Fibroblast of peridontal ligament (primary cell): Measurements from ENCODE around the gene SUFU.
A peak's percentile ranks its signal among the peaks of the same experiment; 100 is the strongest.
"Not testable (repeated sequence)": the region's sequence is repeated elsewhere in the genome, so short reads cannot be mapped to it uniquely, and the experiment has no call there.

Source experiments
- DNase-seq: peaks from one replicate; pipeline ENCODE4 v3.0.0-alpha.2; 2010; ENCODE audit errors: extremely low read depth

The SUFU gene

GRCh38 chr10:102503264-102504178, at the start of gene SUFU:
TSS of gene SUFU (plus strand) at chr10:102503972. CDS start at chr10:102504153, 181 bp downstream.
- DNase-seq, result peak; percentile 99

DNA sequence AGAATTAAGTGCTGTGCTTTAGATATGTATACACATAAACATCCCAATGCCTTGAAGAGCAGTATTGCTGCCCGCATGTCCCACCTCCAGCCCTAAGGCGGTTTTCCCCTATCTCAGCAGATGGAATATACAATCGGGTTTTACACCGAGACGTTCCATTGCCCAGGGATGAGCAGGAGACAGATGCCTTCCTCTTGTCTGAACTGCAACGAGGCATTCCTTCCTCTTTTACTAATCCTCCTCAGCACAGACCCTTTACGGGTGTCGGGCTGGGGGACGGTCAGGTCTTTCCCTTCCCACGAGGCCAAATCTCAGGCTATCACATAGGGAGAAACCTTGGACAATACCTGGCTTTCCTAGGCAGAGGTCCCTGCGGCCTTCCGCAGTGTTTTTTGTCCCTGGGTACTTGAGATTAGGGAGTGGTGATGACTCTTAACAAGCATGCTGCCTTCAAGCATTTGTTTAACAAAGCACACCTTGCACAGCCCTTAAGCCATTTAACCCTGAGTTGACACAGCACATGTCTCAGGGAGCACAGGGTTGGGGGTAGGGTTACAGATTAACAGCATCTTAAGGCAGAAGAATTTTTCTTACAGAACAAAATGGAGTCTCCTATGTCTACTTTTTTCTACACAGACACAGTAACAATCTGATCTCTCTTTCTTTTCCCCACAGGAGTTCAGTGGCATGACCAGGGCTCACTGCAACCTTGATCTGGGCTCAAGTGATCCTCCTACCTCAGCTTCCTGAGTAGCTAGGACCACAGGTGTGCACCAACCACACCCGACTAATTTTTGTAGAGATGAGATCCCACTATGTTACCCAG, 48.9 kb upstream of the SUFU start:
- DNase-seq, result not testable (repeated sequence)

- peak; percentile 91 for DNase-seq
These were observed 47.8 kb upstream of the SUFU start for GRCh38 chr10:102455893-102456471.

GRCh38 chr10:102457591-102458150, 46.1 kb upstream of the SUFU start:
- no peak for DNase-seq

DNA sequence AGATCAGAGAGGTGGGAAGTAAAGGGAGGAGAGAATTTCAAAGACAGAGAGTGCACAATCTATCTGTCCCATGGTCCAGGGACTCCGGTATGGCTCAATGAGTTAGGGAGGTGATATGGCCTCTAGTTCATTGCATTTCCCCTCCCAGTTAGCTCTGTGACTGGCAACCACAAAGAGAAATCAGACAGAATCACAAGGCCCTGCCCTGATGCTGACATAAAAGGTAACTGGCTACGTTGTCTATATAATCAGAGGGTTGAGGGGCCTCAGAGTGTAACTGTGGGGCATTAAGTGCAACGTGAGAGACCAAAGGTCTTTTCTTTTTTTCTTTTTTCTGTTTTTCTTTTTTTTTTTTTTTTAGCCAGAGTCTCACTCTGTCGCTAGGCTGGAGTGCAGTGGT, 45.1 kb upstream of the SUFU start:
- DNase-seq, result no peak

- DNase-seq, result no peak
These were observed 43.0 kb upstream of the SUFU start for GRCh38 chr10:102460836-102461186.

DNA sequence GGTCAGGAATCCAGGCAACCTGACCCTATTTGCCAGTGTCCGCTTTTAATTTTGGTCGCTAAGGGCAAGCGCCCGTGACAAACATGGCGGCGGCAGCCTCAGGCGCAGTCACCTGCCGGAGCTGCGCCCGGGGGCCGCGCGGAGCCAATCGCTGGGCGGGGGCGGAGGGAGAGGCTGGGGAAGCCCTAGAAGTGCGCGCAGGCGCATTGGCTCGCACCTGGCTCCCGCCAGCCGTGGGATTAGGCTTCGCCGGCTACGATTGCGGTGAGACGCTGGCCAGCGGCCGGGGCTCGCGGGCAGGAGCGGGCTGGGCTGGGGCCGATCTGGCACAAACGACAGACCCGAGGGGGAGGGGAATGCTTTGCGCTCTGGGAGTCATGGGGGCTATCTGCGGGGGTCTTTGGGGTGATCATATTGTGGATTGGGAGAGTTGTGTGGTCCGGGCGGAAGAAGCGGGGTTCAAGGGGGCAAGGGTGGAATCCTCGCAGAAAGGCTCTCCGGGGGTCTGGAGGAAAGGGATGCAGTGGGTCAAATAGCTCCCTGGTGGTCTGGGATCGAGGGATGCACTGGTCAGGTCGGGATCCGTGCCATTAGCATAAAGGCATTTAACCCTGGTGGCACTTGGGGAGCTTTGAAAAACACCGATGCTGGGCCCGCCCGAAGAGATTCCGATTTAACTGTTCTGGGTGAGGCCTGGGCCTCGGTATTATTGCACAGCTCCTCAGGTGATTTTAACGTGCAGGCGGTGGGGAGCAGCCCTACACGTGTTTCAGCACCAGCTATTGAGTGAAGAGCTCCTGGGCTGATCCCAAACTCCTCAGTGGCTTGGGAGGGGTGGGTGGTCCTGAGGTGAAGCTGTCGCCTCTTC, 42.4 kb upstream of the SUFU start:
- peak; percentile 51 for DNase-seq

DNA sequence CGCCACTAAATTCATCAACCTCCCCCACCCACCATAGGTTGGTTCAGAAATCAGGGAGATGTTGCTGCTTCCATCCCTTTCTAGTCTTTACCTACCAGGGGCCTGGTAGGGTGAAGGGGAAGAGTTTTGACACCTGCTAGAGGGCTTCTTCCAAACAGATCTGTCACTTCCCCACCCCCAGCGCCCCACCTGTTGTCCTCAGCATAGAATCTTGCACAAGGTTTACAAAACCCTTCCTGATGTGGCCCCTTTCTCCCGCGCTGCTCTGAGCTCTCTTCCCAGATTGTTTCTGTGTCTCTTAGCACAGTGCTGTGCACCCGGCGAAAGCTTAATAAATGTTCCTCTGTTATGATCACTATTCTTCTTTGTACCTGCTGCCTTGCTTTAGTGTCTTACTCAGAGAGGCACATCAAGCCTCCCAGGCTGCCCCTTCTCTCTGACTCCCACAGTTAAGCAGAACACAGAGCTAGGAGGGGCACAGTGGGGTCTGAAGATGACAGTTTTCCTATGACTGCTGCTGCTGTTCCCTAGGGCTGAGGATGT, 41.2 kb upstream of the SUFU start:
- DNase-seq, result no peak

DNA sequence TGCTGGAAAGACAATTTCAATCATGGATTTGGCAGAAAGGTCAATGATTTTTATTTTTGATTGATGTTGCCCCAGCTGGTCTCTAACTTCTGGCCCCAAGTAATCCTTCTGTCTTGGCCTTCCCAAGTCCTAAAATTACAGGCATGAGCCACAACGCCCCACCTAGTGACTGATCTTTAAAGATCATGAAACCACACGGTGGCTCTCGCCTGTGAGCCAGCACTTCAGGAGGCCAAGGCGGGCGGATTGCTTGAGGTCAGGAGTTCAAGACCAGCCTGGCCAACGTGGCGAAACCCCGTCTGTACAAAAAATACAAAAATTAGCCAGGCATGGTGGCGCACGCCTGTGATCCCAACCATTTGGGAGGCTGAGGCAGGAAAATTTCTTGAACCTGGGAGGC, 39.8 kb upstream of the SUFU start:
- no peak for DNase-seq

DNA sequence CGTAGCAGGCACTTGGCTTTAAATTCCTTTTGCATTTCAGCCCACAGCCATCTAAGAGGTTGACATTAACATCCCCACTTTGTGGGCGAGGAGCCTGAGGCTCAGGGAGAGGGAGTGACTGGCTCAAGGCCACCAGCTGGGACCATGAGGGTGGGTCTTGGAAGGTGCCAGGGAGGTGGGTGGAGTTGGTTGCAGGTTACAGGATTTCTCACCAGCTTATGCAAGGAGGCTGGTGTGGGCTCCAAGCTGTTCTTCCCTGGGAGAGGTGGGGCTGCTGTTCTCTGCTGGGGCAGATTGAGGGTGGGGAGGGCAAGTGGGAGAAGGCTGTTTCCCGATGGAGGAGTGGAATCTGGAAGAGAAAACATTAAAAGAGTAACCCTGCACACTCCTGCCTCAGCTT, 38.3 kb upstream of the SUFU start:
- DNase-seq, result no peak

DNA sequence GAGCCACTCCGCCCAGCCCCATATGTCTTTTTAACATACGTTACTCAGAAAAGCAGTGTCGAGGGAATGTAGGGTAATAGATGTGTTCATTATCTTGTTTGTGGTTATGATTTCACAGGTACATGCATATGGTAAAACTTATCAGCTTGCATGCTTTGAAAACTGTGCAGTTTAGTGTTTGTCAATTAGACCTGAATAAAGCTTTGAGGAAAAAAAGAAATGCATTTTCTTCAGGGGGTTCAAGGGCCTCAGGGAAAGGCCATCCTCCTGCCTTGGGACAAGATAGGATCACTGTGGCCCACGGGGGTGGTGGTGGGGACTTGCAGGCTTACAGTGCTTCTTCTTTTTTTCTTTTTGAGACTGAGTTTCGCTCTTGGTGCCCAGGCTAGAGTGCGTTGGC, 36.5 kb upstream of the SUFU start:
- no peak for DNase-seq

DNA sequence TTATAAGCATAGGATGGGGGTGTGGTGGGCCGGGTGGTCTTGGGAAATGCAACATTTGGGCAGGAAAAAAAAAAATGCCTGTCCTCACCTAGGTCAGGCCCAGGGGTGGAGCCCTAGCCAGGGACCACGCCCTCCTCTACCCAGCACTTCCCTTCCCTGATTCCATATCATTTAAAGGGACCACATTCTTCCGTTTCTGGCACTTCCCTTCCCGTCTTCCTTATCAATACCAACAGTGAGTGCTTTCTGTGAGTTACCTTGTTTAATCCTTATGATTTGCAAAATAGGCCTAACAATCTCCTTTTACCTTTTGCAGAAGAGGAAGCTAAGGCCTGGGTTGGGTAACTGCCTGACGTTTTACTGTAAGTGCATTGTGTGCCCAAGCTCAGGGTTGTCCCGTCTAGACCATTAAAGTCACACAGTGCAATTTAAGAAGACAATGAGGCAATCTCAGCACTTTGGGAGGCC, 35.8 kb upstream of the SUFU start:
- DNase-seq, result no peak

DNA sequence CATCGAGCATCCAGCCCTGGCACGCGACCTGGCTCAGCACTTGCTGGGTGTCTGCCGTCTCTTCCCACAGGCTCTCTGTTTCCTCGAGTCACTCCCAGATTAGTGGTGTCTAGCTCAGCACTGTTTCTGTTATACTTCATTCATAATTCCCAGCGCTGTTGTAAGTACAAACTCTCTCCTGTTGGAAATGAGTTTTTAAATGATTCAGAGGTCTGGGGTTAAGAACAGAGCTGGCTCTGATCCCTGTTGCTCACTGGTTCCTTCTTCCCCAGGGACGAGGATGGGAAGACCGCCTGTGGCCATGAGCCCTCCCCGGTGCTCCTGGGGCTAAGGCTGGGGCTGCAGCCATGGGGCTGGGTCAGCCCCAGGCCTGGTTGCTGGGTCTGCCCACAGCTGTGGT, 35.1 kb upstream of the SUFU start:
- peak; percentile 75 for DNase-seq

DNA sequence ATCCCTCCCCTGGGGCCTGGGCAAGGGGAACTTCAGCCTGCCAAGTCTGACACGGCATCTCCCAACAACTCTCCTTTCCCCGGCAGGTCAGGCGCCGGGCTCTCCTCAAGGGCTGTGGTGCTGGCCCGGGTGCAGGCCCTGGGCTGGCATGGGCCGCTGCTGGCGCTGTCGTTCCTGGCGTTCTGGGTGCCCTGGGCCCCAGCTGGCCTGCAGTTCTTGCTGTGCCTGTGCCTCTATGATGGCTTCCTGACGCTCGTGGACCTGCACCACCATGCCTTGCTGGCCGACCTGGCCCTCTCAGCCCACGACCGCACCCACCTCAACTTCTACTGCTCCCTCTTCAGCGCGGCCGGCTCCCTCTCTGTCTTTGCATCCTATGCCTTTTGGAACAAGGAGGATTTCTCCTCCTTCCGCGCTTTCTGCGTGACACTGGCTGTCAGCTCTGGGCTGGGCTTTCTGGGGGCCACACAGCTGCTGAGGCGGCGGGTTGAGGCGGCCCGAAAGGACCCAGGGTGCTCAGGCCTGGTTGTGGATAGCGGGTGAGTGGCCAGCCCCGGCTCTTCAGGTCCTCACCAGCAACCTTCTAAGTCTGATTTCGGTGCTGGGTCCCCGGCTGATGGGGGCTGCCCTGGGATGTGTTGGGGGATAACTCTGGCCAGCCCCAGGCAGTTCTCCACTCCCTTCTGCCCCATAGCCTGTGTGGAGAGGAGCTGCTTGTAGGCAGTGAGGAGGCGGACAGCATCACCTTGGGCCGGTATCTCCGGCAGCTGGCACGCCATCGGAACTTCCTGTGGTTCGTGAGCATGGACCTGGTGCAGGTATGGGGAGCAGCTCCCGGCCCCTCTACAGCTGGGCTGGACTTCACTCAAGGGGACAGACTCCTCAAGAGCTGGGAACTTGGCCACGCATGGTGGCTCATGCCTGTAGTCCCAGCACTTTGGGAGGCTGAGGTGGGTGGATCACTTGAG, 32.9 kb upstream of the SUFU start:
- no peak for DNase-seq

DNA sequence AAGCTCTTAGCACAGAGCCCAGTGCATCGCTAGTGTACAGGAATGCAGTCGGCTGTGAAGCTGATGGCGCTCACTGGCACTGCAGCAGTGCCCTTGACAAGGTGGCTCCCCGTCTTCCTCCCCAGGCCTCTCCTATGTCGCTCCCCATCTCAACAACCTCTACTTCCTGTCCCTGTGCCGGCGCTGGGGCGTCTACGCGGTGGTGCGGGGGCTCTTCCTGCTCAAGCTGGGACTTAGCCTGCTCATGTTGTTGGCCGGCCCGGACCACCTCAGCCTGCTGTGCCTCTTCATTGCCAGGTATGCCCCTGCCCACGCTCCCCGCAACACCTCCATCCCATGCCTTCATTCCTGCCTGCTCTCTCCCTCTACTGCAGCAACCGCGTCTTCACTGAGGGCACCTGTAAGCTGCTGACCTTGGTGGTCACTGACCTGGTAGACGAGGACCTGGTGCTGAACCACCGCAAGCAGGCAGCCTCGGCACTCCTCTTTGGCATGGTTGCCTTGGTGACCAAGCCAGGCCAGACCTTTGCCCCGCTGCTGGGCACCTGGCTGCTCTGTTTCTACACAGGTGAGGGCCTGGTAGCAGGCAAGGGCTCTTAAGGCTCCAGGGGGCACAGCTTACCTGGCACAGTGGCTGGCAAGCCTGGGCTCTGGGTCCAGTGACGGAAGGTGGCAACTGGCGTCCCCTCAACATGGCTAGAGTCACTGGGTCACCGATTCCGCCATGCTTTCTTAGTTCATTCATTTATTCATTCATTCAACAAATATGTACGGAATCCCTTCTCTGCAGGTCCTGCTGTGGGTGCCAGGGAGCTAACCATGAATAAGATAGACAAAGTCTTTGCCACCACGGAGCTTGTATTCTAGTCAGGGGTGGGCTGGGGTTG, 30.1 kb upstream of the SUFU start:
- DNase-seq, result no peak

- no peak for DNase-seq
These were observed 28.2 kb upstream of the SUFU start for GRCh38 chr10:102475451-102476040.

DNA sequence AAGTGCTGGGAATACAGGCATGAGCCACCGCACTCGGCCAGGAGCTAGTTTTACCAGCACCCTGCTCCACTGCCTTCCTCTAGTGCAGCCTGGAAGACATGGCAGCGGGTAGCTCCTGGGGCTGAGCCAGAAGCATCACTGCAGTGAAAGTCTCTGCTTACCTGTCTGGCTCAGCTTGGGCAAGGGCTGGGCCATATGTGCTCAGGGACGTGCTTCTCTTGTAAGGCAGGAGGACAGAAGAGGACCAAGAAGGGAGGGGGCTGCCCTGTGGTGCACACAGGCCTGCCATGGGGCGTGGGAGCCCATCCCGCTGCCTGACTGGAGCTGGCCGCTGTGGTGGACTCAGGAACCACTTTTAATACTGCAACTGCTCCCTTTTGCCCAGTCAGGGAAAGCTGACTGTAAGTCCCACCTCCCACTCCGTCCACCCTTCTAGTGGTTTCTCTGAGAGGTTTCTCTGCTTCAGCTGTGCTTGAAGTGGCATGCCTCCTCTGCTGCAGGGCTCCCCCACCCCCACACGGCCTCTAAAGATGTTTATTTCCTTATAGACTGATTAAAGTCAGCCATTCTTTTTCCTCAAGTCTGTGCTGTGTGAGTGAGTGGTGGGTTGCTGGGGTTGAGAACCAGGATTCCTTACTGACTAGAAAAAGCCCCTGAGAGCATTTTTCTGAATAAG, 27.2 kb upstream of the SUFU start:
- DNase-seq, result no peak

DNA sequence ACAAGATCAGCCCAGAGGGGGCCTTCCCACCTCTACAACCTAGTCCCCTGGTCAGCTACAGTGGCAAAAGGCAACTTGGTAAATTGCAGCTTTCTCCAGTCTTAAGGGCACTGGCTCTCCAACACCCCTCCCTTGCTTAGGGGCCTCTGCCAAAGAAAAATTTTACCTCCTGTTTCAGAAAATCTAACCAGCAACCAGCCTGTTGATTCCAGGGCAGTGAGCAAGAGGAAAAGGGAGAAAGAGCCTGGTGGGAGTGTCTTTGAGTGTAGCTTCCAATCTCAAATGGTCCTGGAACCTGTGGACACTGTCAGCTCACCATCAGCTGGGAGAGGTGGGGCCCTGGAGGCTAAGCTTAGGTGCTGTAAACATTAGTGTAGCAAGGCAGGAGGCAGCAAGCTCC, 24.1 kb upstream of the SUFU start:
- no peak for DNase-seq
